A549 (cell line): ENCODE measurements around the gene MBD3. TPM values are rescaled to one million over a fixed set of nuclear protein-coding genes. Genes with fewer than 3 reads are reported as not detected.
"Not testable (repeated sequence)": the region's sequence is repeated elsewhere in the genome, so short reads cannot be mapped to it uniquely, and the experiment has no call there.

Experiments used
- ATAC-seq, 2 experiments: fragments of 200-7000 bp in 1 of 2; fragments of >200 bp in 1 of 2; cut with Nextera tagmentation in 1 of 2; cut with Tn5 transposase in 1 of 2; 3 replicates each; pipeline versions ENCODE4 v1.8.0 to v1.9.1; 2018 to 2020; ENCODE audit warnings: mild to moderate bottlenecking in 1 of 2, moderate library complexity in 1 of 2
- CTCF ChIA-PET: fragments of 300-600 bp; sonication (Branson Sonifier 250); formaldehyde crosslinking; extraction: SDS; loops from one replicate; lab custom pipeline; 2021; ENCODE audit warnings: antibody characterized with exemption, inconsistent platforms; lab: Yijun Ruan, JAX
- POLR2A ChIA-PET: fragments of 350-600 bp; formaldehyde crosslinking; extraction: SDS; loops from one replicate; lab custom pipeline; 2021; ENCODE audit warnings: antibody characterized with exemption, inconsistent platforms; lab: Yijun Ruan, JAX
- DNase-seq, 2 experiments: peaks; one replicate each; pipeline versions ENCODE4 v3.0.0 to v3.0.0-alpha.2; 2011 to 2016; ENCODE audit warnings: low read depth in 1 of 2, low spot score in 1 of 2
- FAIRE-seq: peaks from 2 replicates; lab custom pipeline; 2011; peaks lifted over from hg19 to GRCh38; lab: Jason Lieb, UNC
- H3K27ac ChIP-seq, 2 experiments: fragments of >200 bp; sonication (Bioruptor Twin); formaldehyde crosslinking; 3 replicates each; pipeline ENCODE4 v1.5.1; 2016 to 2017
- H3K4me1 ChIP-seq: fragments of >200 bp; sonication (Bioruptor Twin); formaldehyde crosslinking; 3 replicates; pipeline ENCODE4 v1.6.1; 2016
- H3K4me2 ChIP-seq: fragments of >200 bp; sonication (Bioruptor Twin); formaldehyde crosslinking; 3 replicates; pipeline ENCODE4 v1.6.1; 2016
- H3K4me3 ChIP-seq: fragments of >200 bp; sonication (Bioruptor Twin); formaldehyde crosslinking; 3 replicates; pipeline ENCODE4 v1.5.1; 2016
- H3K9me3 ChIP-seq: fragments of >200 bp; sonication (Bioruptor Twin); formaldehyde crosslinking; 3 replicates; pipeline ENCODE4 v1.6.1; 2016
- ATOH8 ChIP-seq: fragments of 250-450 bp; sonication (Bioruptor Pico); IDR thresholded peaks from 2 replicates; pipeline ENCODE4 v1.5.0; 2020; ENCODE audit warnings: low read depth, mild to moderate bottlenecking, moderate library complexity
- CBX2 ChIP-seq: fragments of 200-600 bp; sonication (generic); IDR thresholded peaks from 2 replicates; pipeline ENCODE4 v1.6.1; 2016; ENCODE audit warnings: low read depth, mild to moderate bottlenecking, borderline replicate concordance
- CHD4 ChIP-seq: fragments of 200-600 bp; sonication (generic); IDR thresholded peaks from 2 replicates; pipeline ENCODE4 v1.6.1; 2016; ENCODE audit warnings: antibody characterized with exemption, mild to moderate bottlenecking, borderline replicate concordance
- EHF ChIP-seq: fragments of 250-450 bp; sonication (Bioruptor Pico); IDR thresholded peaks from 2 replicates; pipeline ENCODE4 v1.5.0; 2020; ENCODE audit warnings: mild to moderate bottlenecking
- ESRRA ChIP-seq: fragments of 150-350 bp; IDR thresholded peaks from 2 replicates; pipeline ENCODE4 v1.6.1; 2014; ENCODE audit warnings: mild to moderate bottlenecking, low read length, borderline replicate concordance
- FOSB ChIP-seq: fragments of 250-450 bp; sonication (Bioruptor Pico); IDR thresholded peaks from 2 replicates; pipeline ENCODE4 v1.5.0; 2020; ENCODE audit warnings: mild to moderate bottlenecking, moderate library complexity
- FOSL2 ChIP-seq, 2 experiments: fragments of 450-650 bp in 1 of 2; fragments of >200 bp in 1 of 2; sonication (Bioruptor Twin) in 1 of 2; formaldehyde crosslinking; IDR thresholded peaks; 2 replicates each; pipeline versions ENCODE4 v1.5.0 to v1.6.1; 2016 to 2020; ENCODE audit warnings: mild to moderate bottlenecking in 1 of 2, moderate library complexity in 1 of 2
- HDAC2 ChIP-seq: fragments of 200-600 bp; sonication (generic); IDR thresholded peaks from 2 replicates; pipeline ENCODE4 v1.6.1; 2016
- HEYL ChIP-seq: fragments of 250-450 bp; sonication (Bioruptor Pico); IDR thresholded peaks from 2 replicates; pipeline ENCODE4 v1.8.0; 2021; ENCODE audit warnings: mild to moderate bottlenecking, moderate library complexity
- HOXA7 ChIP-seq: fragments of 250-450 bp; sonication (Bioruptor Pico); IDR thresholded peaks from 2 replicates; pipeline ENCODE4 v1.5.0; 2020; ENCODE audit warnings: mild to moderate bottlenecking, moderate library complexity
- NR3C1 ChIP-seq: fragments of >200 bp; sonication (Bioruptor Twin); formaldehyde crosslinking; IDR thresholded peaks from 3 replicates; pipeline ENCODE4 v1.6.1; 2017
- PBX3 ChIP-seq: IDR thresholded peaks from 2 replicates; pipeline ENCODE4 v1.6.1; 2012
- POLR2A ChIP-seq: IDR thresholded peaks from 2 replicates; pipeline ENCODE4 v1.6.1; 2012; ENCODE audit warnings: mild to moderate bottlenecking, low read length
- REST ChIP-seq: fragments of 200-600 bp; sonication (generic); IDR thresholded peaks from 2 replicates; pipeline ENCODE4 v1.6.1; 2016; ENCODE audit warnings: antibody characterized with exemption, mild to moderate bottlenecking, moderate library complexity
- RFX5 ChIP-seq: fragments of 450-650 bp; IDR thresholded peaks from 2 replicates; pipeline ENCODE4 v1.7.1; 2014; ENCODE audit warnings: antibody characterized with exemption, mild to moderate bottlenecking, moderate library complexity
- TP53 ChIP-seq: fragments of 250-450 bp; sonication (Bioruptor Pico); IDR thresholded peaks from 2 replicates; pipeline ENCODE4 v1.5.0; 2021; ENCODE audit warnings: mild to moderate bottlenecking, moderate library complexity
- ZC3H11A ChIP-seq: fragments of 450-650 bp; IDR thresholded peaks from 2 replicates; pipeline ENCODE4 v1.6.1; 2014; ENCODE audit warnings: antibody characterized with exemption, mild to moderate bottlenecking
- ZNF302 ChIP-seq: fragments of 250-450 bp; sonication (Bioruptor Pico); IDR thresholded peaks from 2 replicates; pipeline ENCODE4 v1.9.0; 2021; ENCODE audit warnings: inconsistent platforms, mild to moderate bottlenecking, moderate library complexity
- WGBS: methylation state at CpG from one replicate; pipeline ENCODE4 v1.1.6; 2017; ENCODE audit errors: missing lambda C conversion rate; 5-methylcytosine and 5-hydroxymethylcytosine counted together
- polyA minus RNA-seq: library from RNA; depleted of rRNA, polyadenylated mRNA; stranded (reverse); fragments of >200 nt; gene quantifications from 2 replicates; pipeline ENCODE4 v1.2.3, GENCODE V29; 2011; rRNA and poly(A)+ RNA removed
- polyA plus RNA-seq, 4 experiments: library from polyadenylated mRNA; depleted of rRNA in 3 of 4; stranded (reverse); fragments of >200 nt; fragmentation: RNase III in 1 of 4; extraction: RNeasy Plus Mini Kit Qiagen cat#74134 plus additional on column Dnase treatment in 1 of 4; gene quantifications; 2 replicates in 3 of 4; 3 replicates in 1 of 4; pipeline ENCODE4 v1.2.3, GENCODE V29; 2011 to 2017

The MBD3 gene
- 22.7 and 23.3 TPM in 2 replicates for polyA plus RNA-seq (2011; rRNA removed)
- 50.2 and 74.9 TPM in 2 replicates for polyA plus RNA-seq (2012; cell fraction: cytosol; rRNA removed)
- 112 and 145 TPM in 2 replicates for polyA plus RNA-seq (2012; cell fraction: nucleus; rRNA removed)
- 35.1 to 41.4 TPM (median 39.2 TPM) in 3 replicates for polyA plus RNA-seq (2017; fragmentation: RNase III; extraction: RNeasy Plus Mini Kit Qiagen cat#74134 plus additional on column Dnase treatment)
- 24.3 and 28.8 TPM in 2 replicates for polyA minus RNA-seq

- POLR2A ChIA-PET: interaction anchor here (0.5 to 1.9 kb wide), 10 partner anchors 9 to 154 kb away, joined by 3 to 11 read pairs (median 4); partner anchors contain the start of genes TCF3 and UQCR11
- ATAC-seq (peak; percentile 80 to 83), DNase-seq (peak; percentile 80 to 93), FAIRE-seq (no peak)
- Histone ChIP-seq H3K27ac (peak within 1 kb of the TSS; percentile 97 to 99), H3K9me3 (no peaks in the 10 kb centered on the region), H3K4me2 (peak within 1 kb of the TSS; percentile 91), H3K4me1 (peaks cover 18% of the 10 kb centered on the region), H3K4me3 (peak within 1 kb of the TSS; percentile 93)
- 12% methylated on average over 26 of the region's 68 CpGs for WGBS
- CTCF ChIA-PET: interaction anchor here (0.6 to 1.6 kb wide), 6 partner anchors 11 to 203 kb away, joined by 3 to 5 read pairs (median 3); no protein-coding TSS in a partner anchor
- peak; percentile 67 for TF ChIP-seq POLR2A
- TF ChIP-seq PBX3: 0 out of 2 replicates have a peak, but pooled peaks have one; percentile 29
- no peak for TF ChIP-seq ATOH8 (CRISPR knock-in tag)
These were observed at the start of gene MBD3 for GRCh38 chr19:1592755-1593500. Gene MBD3 (minus strand): TSS chr19:1592865. CDS start chr19:1592631, 234 bp downstream.

- 94% methylated on average over 10 of the region's 10 CpGs for WGBS
- H3K4me3 ChIP-seq, ATAC-seq, H3K4me2 ChIP-seq, DNase-seq, H3K4me1 ChIP-seq, FAIRE-seq, H3K9me3 ChIP-seq, POLR2A ChIA-PET, H3K27ac ChIP-seq: not testable (repeated sequence)
- CTCF ChIA-PET: interaction anchor here (0.9 to 1.4 kb wide), 3 partner anchors 17 to 94 kb away, joined by 3 to 4 read pairs (median 3); no protein-coding TSS in a partner anchor
These were observed 48.3 kb upstream of the MBD3 start for GRCh38 chr19:1640893-1641448.

GRCh38 chr19:1636325-1637236, 43.9 kb upstream of the MBD3 start:
- peaks cover 4% of the 10 kb centered on the region; the same call in 1 of the 3 replicates for H3K9me3 ChIP-seq
- ChIA-PET CTCF (interaction anchor here (0.9 to 1.1 kb wide), 2 partner anchors 58 to 91 kb away, joined by 3 read pairs; no protein-coding TSS in a partner anchor), POLR2A (no interaction called here)
- WGBS: 98% methylated on average over 24 of the region's 34 CpGs
- peaks cover 14% of the 10 kb centered on the region for H3K4me1 ChIP-seq
- ATAC-seq (no peak), FAIRE-seq (no peak), DNase-seq (no peak)
- TF ChIP-seq HDAC2: no peak
- TF ChIP-seq ZC3H11A: no peak
- TF ChIP-seq POLR2A: no peak
- TF ChIP-seq FOSB (CRISPR knock-in tag): no peak
- no peak for TF ChIP-seq ATOH8 (CRISPR knock-in tag)
- no peak for TF ChIP-seq HOXA7 (CRISPR knock-in tag)
- TF ChIP-seq ESRRA: no peak
- no peak for TF ChIP-seq NR3C1
- no peak for TF ChIP-seq FOSL2 (IDR thresholded peaks at IDR 0.05)
- TF ChIP-seq FOSL2 (CRISPR knock-in tag; IDR thresholded peaks at IDR 0.05): no peak
- no peak overlapping the region for H3K27ac ChIP-seq
- H3K4me2 ChIP-seq: no peak overlapping the region
- no peak overlapping the region for H3K4me3 ChIP-seq

GRCh38 chr19:1634938-1635243, 42.2 kb upstream of the MBD3 start:
- no peak for ATAC-seq
- CTCF ChIA-PET: interaction anchor here (1.2 kb wide), 1 partner anchor 11 kb away, joined by 4 read pairs; no protein-coding TSS in a partner anchor
- TF ChIP-seq ZNF302 (CRISPR knock-in tag) (no peak), HOXA7 (CRISPR knock-in tag) (no peak), TP53 (CRISPR knock-in tag) (no peak), CHD4 (no peak), RFX5 (no peak), EHF (CRISPR knock-in tag) (no peak), REST (no peak), CBX2 (no peak), HEYL (CRISPR knock-in tag) (no peak)

More at GRCh38 chr19:1634938-1635243, 42.2 kb upstream of the MBD3 start:
- POLR2A ChIA-PET: no interaction called here
- peaks cover 14% of the 10 kb centered on the region for H3K4me1 ChIP-seq
- no peak for FAIRE-seq
- H3K27ac ChIP-seq: no peak overlapping the region
- no peak overlapping the region for H3K4me3 ChIP-seq
- peaks cover 4% of the 10 kb centered on the region; the same call in 1 of the 3 replicates for H3K9me3 ChIP-seq
- H3K4me2 ChIP-seq: no peak overlapping the region
- 100% methylated on average over 5 of the region's 5 CpGs for WGBS
- no peak for DNase-seq
